Mesendoderm (in vitro differentiated cells): ENCODE measurements around the gene PDE10A.

Experiments
- DNase-seq: peaks from one replicate; pipeline ENCODE4 v3.0.0; 2013
- H2AK5ac ChIP-seq: 2 replicates; pipeline ENCODE4 v1.6.1; 2013; ENCODE audit warnings: low read length, inconsistent platforms
- H2BK120ac ChIP-seq: 2 replicates; pipeline ENCODE4 v1.6.1; 2013; ENCODE audit warnings: low read depth, mild to moderate bottlenecking, low read length, moderate library complexity, mixed read lengths
- H2BK15ac ChIP-seq: replicated peaks from 2 replicates; pipeline ENCODE4 v1.6.1; 2013; ENCODE audit warnings: low read depth, mild to moderate bottlenecking, moderate library complexity
- H2BK5ac ChIP-seq: 2 replicates; pipeline ENCODE4 v1.6.1; 2013; ENCODE audit warnings: low read length, inconsistent platforms
- H3K18ac ChIP-seq: 2 replicates; pipeline ENCODE4 v1.6.1; 2013; ENCODE audit warnings: mild to moderate bottlenecking, low read length, mixed read lengths
- H3K23ac ChIP-seq: one replicate; pipeline ENCODE4 v1.6.1; 2013; ENCODE audit warnings: low read length
- H3K27ac ChIP-seq: 2 replicates; pipeline ENCODE4 v1.5.1; 2013; ENCODE audit warnings: low read depth, mild to moderate bottlenecking, inconsistent platforms, low read length, moderate library complexity
- H3K27me3 ChIP-seq: 2 replicates; pipeline ENCODE4 v1.6.1; 2013; ENCODE audit warnings: low read length, control low read depth, mild to moderate bottlenecking, inconsistent platforms; ENCODE audit not compliant: insufficient read depth, poor library complexity
- H3K36me3 ChIP-seq: 2 replicates; pipeline ENCODE4 v1.6.1; 2013; ENCODE audit warnings: low read length, inconsistent platforms; ENCODE audit not compliant: control insufficient read depth, insufficient read depth
- H3K4ac ChIP-seq: one replicate; pipeline ENCODE4 v1.6.1; 2013; ENCODE audit warnings: low read depth, mild to moderate bottlenecking, low read length, moderate library complexity
- H3K4me1 ChIP-seq: 2 replicates; pipeline ENCODE4 v1.6.1; 2013; ENCODE audit warnings: low read depth, low read length, inconsistent platforms; ENCODE audit not compliant: control insufficient read depth
- H3K4me2 ChIP-seq: 2 replicates; pipeline ENCODE4 v1.6.1; 2013; ENCODE audit warnings: low read length
- H3K4me3 ChIP-seq: 2 replicates; pipeline ENCODE4 v1.5.1; 2013; ENCODE audit warnings: mild to moderate bottlenecking, low read length
- H3K56ac ChIP-seq: one replicate; pipeline ENCODE4 v1.6.1; 2013; ENCODE audit warnings: low read length
- H3K79me1 ChIP-seq: 2 replicates; pipeline ENCODE4 v1.6.1; 2013; ENCODE audit warnings: low read length, inconsistent platforms
- H3K79me2 ChIP-seq: 2 replicates; pipeline ENCODE4 v1.6.1; 2013; ENCODE audit warnings: mild to moderate bottlenecking, low read length; ENCODE audit not compliant: control insufficient read depth, insufficient read depth
- H3K9ac ChIP-seq: 2 replicates; pipeline ENCODE4 v1.6.1; 2013; ENCODE audit warnings: low read length, inconsistent platforms
- H4K5ac ChIP-seq: one replicate; pipeline ENCODE4 v1.6.1; 2013; ENCODE audit warnings: low read length
- H4K8ac ChIP-seq: one replicate; pipeline ENCODE4 v1.6.1; 2013; ENCODE audit warnings: low read depth, mild to moderate bottlenecking, control low read depth, low read length, moderate library complexity
- WGBS: extraction: QIAGEN DNeasy Blood & Tissue Kit; methylation state at CpG from one replicate; pipeline ENCODE4 v1.1.7; 2013; ENCODE audit warnings: low lambda C conversion rate, missing lambda C conversion rate; ENCODE audit not compliant: insufficient coverage; ENCODE audit errors: extremely low coverage; 5-methylcytosine and 5-hydroxymethylcytosine counted together

The PDE10A gene

DNA sequence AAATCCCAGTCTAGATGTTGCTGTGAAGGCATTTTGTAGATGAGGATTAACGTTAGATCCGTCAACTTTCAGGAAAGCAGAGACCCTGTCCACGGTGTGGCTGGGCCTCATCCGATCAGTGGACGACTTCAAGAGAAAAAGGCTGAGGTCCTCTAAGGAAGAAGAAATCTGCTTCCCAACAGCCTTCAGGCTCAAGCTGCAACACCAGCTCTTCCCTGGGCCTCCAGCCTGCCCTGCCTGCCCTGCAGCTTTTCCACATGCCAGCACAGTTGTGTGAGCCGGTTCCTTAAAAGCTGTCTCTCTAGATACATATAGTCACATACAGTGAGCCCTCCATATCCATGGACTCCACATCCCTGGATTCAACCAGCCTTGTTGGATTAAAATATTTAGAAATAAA, 14.1 kb upstream of the PDE10A start:
- Histone ChIP-seq H3K18ac (no peak overlapping the region), H3K27me3 (no peaks in the 10 kb centered on the region), H3K23ac (no peak overlapping the region), H2BK5ac (no peak overlapping the region), H3K56ac (no peak overlapping the region), H2BK15ac (no peak overlapping the region), H4K8ac (no peak overlapping the region), H3K4me3 (no peak overlapping the region), H3K4me2 (no peak overlapping the region), H3K4me1 (peaks cover 4% of the 10 kb centered on the region), H3K9ac (no peak overlapping the region), H2AK5ac (no peak overlapping the region), H3K79me2 (no peaks in the 10 kb centered on the region), H4K5ac (no peak overlapping the region), H3K79me1 (no peaks in the 10 kb centered on the region), H3K36me3 (no peaks in the 10 kb centered on the region), H3K27ac (no peak overlapping the region), H2BK120ac (no peak overlapping the region), H3K4ac (no peak overlapping the region)
- no peak for DNase-seq
- WGBS, result no CpG with 5 or more reads among the region's 6 CpGs

GRCh38 chr6:165676435-165677068, 13.5 kb upstream of the PDE10A start:
- no peak overlapping the region for H4K5ac ChIP-seq
- no peak overlapping the region for H2BK120ac ChIP-seq
- no peak overlapping the region for H3K4me2 ChIP-seq
- no peak overlapping the region for H2BK15ac ChIP-seq
- H4K8ac ChIP-seq, result no peak overlapping the region
- H3K23ac ChIP-seq, result no peak overlapping the region
- no peak overlapping the region for H3K4me3 ChIP-seq
- no peaks in the 10 kb centered on the region for H3K79me2 ChIP-seq
- no peaks in the 10 kb centered on the region for H3K36me3 ChIP-seq
- no peaks in the 10 kb centered on the region for H3K27me3 ChIP-seq
- no peak overlapping the region for H3K4ac ChIP-seq
- H3K18ac ChIP-seq, result no peak overlapping the region
- H3K9ac ChIP-seq, result no peak overlapping the region
- H3K79me1 ChIP-seq, result no peaks in the 10 kb centered on the region
- H2BK5ac ChIP-seq, result no peak overlapping the region
- no peak overlapping the region for H2AK5ac ChIP-seq
- peaks cover 4% of the 10 kb centered on the region for H3K4me1 ChIP-seq
- H3K27ac ChIP-seq, result no peak overlapping the region
- no peak overlapping the region for H3K56ac ChIP-seq
- no CpG with 5 or more reads among the region's 18 CpGs for WGBS
- DNase-seq, result no peak

- no peak overlapping the region for H4K5ac ChIP-seq
- no peak overlapping the region for H2BK5ac ChIP-seq
- H2BK120ac ChIP-seq, result no peak overlapping the region
- WGBS, result no CpG with 5 or more reads among the region's 1 CpG
- no peak overlapping the region for H4K8ac ChIP-seq
- no peaks in the 10 kb centered on the region for H3K79me1 ChIP-seq
- no peak for DNase-seq
- H3K27me3 ChIP-seq, result no peaks in the 10 kb centered on the region
- H3K23ac ChIP-seq, result no peak overlapping the region
- no peak overlapping the region for H3K56ac ChIP-seq
- H3K4me1 ChIP-seq, result peaks cover 4% of the 10 kb centered on the region
- H3K9ac ChIP-seq, result no peak overlapping the region
- H3K27ac ChIP-seq, result no peak overlapping the region
- H3K4me2 ChIP-seq, result no peak overlapping the region
- no peak overlapping the region for H3K4me3 ChIP-seq
- H3K79me2 ChIP-seq, result no peaks in the 10 kb centered on the region
- H3K18ac ChIP-seq, result no peak overlapping the region
- no peak overlapping the region for H3K4ac ChIP-seq
- no peak overlapping the region for H2BK15ac ChIP-seq
- H2AK5ac ChIP-seq, result no peak overlapping the region
- H3K36me3 ChIP-seq, result no peaks in the 10 kb centered on the region
Observed at GRCh38 chr6:165675120-165675519, 12.1 kb upstream of the PDE10A start.

GRCh38 chr6:165674155-165675029, 11.4 kb upstream of the PDE10A start:
- no peak overlapping the region for H3K4me2 ChIP-seq
- no peaks in the 10 kb centered on the region for H3K27me3 ChIP-seq
- H3K36me3 ChIP-seq, result no peaks in the 10 kb centered on the region
- H2BK15ac ChIP-seq, result no peak overlapping the region
- no peak overlapping the region for H3K9ac ChIP-seq
- H3K23ac ChIP-seq, result no peak overlapping the region
- no CpG with 5 or more reads among the region's 20 CpGs for WGBS
- H3K27ac ChIP-seq, result no peak overlapping the region
- no peak overlapping the region for H4K5ac ChIP-seq
- H3K4ac ChIP-seq, result no peak overlapping the region
- H3K56ac ChIP-seq, result peak overlapping the region; percentile 27
- H2AK5ac ChIP-seq, result no peak overlapping the region
- no peaks in the 10 kb centered on the region for H3K79me1 ChIP-seq
- H3K18ac ChIP-seq, result no peak overlapping the region
- no peak for DNase-seq
- H2BK5ac ChIP-seq, result no peak overlapping the region
- no peak overlapping the region for H4K8ac ChIP-seq
- peaks cover 4% of the 10 kb centered on the region for H3K4me1 ChIP-seq
- no peaks in the 10 kb centered on the region for H3K79me2 ChIP-seq
- H2BK120ac ChIP-seq, result no peak overlapping the region
- H3K4me3 ChIP-seq, result no peak overlapping the region

- no peaks in the 10 kb centered on the region for H3K79me2 ChIP-seq
- WGBS, result no CpG with 5 or more reads among the region's 6 CpGs
Observed at GRCh38 chr6:165671222-165671768, 8.3 kb upstream of the PDE10A start.

More at GRCh38 chr6:165671222-165671768, 8.3 kb upstream of the PDE10A start:
- Histone ChIP-seq H4K5ac (no peak overlapping the region), H2AK5ac (no peak overlapping the region), H3K4me1 (peaks cover 7% of the 10 kb centered on the region), H3K56ac (no peak overlapping the region), H3K4me2 (no peak overlapping the region), H3K27me3 (no peaks in the 10 kb centered on the region), H3K18ac (no peak overlapping the region), H2BK5ac (no peak overlapping the region), H2BK120ac (no peak overlapping the region), H3K36me3 (no peaks in the 10 kb centered on the region), H3K79me1 (no peaks in the 10 kb centered on the region), H3K27ac (no peak overlapping the region), H3K23ac (no peak overlapping the region), H2BK15ac (no peak overlapping the region), H3K4ac (no peak overlapping the region), H3K9ac (no peak overlapping the region), H4K8ac (no peak overlapping the region), H3K4me3 (no peak overlapping the region)
- DNase-seq, result no peak
